ENCODE results near the gene SLC35F3.

The SLC35F3 gene

DNA sequence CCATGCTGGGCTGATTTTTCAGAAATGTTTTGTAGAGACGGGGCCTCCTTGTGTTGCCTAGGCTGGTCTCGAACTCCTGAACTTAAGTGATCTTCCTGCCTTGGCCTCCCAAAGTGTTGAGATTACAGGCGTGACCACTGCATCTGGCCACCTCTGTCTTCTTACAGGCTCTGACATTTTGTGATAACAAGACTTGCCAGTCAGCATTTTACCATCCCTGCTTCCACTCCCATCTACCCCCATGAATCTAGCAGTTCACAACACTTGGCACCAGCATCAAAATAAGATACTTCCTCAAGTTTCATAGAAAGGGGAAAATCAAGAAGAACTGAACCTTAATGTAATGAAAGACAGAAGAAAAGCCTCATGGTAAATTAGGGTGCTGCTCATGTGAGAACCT lies 32.4 kb downstream of the SLC35F3 start:
- Histone ChIP-seq H4K20me1 (ENCODE audit: low read depth, low read length) (no peaks in the 10 kb centered on the region), H3K9me2 (replicated peaks; ENCODE audit: insufficient read depth, low read length) (no peaks in the 10 kb centered on the region), H3K27me3 (ENCODE audit: low read length) (no peaks in the 10 kb centered on the region)

DNA sequence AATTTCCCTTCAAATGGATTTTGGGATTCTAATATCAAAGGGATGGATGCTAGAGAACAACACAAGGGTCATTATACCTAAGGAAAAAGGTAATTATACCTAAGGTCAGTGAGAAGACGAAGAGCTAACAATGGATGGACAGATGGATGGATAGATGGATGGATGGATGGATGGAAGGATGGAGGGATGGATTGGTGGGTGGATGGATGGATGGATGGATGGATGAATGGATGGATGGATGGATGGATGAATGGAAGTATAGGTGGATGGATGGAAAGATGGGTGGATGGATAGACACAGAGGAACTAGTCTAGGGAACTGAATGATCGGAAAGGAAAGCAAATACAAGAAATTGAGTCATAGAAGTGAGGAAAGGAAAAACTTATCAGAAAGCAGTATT lies 34.0 kb downstream of the SLC35F3 start:
- H3K9me2 ChIP-seq (replicated peaks; ENCODE audit: insufficient read depth, low read length): no peaks in the 10 kb centered on the region
- H3K27ac ChIP-seq (ENCODE audit: low read depth, low read length): no peak overlapping the region
- no peaks in the 10 kb centered on the region for H3K79me2 ChIP-seq (ENCODE audit: insufficient read depth, low read length)
- H3K4me3 ChIP-seq (ENCODE audit: insufficient read depth, low read length, poor library complexity, severe bottlenecking): no peak overlapping the region
- H4K20me1 ChIP-seq (ENCODE audit: low read depth, low read length): no peaks in the 10 kb centered on the region
- H3F3A ChIP-seq (ENCODE audit: insufficient read depth): no peaks in the 10 kb centered on the region
- TF ChIP-seq EZH2phosphoT487 (conservative IDR thresholded peaks at IDR 0.05; ENCODE audit: low read length): no peak
- TF ChIP-seq, protein P1, sequence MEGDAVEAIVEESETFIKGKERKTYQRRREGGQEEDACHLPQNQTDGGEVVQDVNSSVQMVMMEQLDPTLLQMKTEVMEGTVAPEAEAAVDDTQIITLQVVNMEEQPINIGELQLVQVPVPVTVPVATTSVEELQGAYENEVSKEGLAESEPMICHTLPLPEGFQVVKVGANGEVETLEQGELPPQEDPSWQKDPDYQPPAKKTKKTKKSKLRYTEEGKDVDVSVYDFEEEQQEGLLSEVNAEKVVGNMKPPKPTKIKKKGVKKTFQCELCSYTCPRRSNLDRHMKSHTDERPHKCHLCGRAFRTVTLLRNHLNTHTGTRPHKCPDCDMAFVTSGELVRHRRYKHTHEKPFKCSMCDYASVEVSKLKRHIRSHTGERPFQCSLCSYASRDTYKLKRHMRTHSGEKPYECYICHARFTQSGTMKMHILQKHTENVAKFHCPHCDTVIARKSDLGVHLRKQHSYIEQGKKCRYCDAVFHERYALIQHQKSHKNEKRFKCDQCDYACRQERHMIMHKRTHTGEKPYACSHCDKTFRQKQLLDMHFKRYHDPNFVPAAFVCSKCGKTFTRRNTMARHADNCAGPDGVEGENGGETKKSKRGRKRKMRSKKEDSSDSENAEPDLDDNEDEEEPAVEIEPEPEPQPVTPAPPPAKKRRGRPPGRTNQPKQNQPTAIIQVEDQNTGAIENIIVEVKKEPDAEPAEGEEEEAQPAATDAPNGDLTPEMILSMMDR (IDR thresholded peaks at IDR 0.05; ENCODE audit: insufficient read depth, low read length, poor library complexity, severe bottlenecking): no peak
- H3K27me3 ChIP-seq (ENCODE audit: low read length): no peaks in the 10 kb centered on the region
- H3K36me3 ChIP-seq (ENCODE audit: low read length): no peaks in the 10 kb centered on the region
- no peaks in the 10 kb centered on the region for H3K9me3 ChIP-seq (ENCODE audit: insufficient read depth, low read length)
- H3K9ac ChIP-seq (ENCODE audit: low read length): no peak overlapping the region
- H2AFZ ChIP-seq (ENCODE audit: low read depth, low read length, severe bottlenecking): no peak overlapping the region
- H3K4me2 ChIP-seq (ENCODE audit: low read depth, low read length, poor library complexity, severe bottlenecking): no peak overlapping the region

More for the DNA sequence above, 32.4 kb downstream of the SLC35F3 start:
- no peaks in the 10 kb centered on the region for H3K9me3 ChIP-seq (ENCODE audit: insufficient read depth, low read length)
- TF ChIP-seq EZH2phosphoT487 (conservative IDR thresholded peaks at IDR 0.05; ENCODE audit: low read length): no peak
- TF ChIP-seq, protein P1 (IDR thresholded peaks at IDR 0.05; ENCODE audit: insufficient read depth, low read length, poor library complexity, severe bottlenecking): no peak
- no peak overlapping the region for H3K4me3 ChIP-seq (ENCODE audit: insufficient read depth, low read length, poor library complexity, severe bottlenecking)
- no peak overlapping the region for H2AFZ ChIP-seq (ENCODE audit: low read depth, low read length, severe bottlenecking)
- no peaks in the 10 kb centered on the region for H3K36me3 ChIP-seq (ENCODE audit: low read length)
- H3K79me2 ChIP-seq (ENCODE audit: insufficient read depth, low read length): no peaks in the 10 kb centered on the region
- no peak overlapping the region for H3K27ac ChIP-seq (ENCODE audit: low read depth, low read length)
- H3K4me2 ChIP-seq (ENCODE audit: low read depth, low read length, poor library complexity, severe bottlenecking): no peak overlapping the region
- no peak overlapping the region for H3K9ac ChIP-seq (ENCODE audit: low read length)
- H3F3A ChIP-seq (ENCODE audit: insufficient read depth): no peaks in the 10 kb centered on the region

DNA sequence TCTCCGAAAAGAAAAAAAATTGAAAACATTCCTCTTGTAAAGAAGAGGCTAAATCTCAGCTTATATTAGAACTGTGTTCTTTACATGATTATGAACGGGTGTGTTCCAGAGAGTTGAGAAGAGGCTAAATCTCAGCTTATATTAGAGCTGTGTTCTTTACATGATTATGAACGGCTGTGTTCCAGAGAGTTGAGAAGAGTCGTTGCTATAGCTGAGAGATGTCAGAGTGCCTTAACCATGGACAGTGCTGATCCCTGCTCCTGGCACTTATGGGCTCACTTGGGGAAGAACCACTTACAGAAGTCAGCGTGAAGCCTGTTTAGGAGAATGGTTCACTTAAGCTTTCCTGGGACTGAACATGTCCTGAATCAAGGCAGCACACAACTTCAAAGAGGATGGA lies 35.0 kb downstream of the SLC35F3 start:
- no peaks in the 10 kb centered on the region for H3K36me3 ChIP-seq (ENCODE audit: low read length)
- H3K4me2 ChIP-seq (ENCODE audit: low read depth, low read length, poor library complexity, severe bottlenecking): no peak overlapping the region
- no peaks in the 10 kb centered on the region for H3K27me3 ChIP-seq (ENCODE audit: low read length)
- H3K79me2 ChIP-seq (ENCODE audit: insufficient read depth, low read length): no peaks in the 10 kb centered on the region
- no peaks in the 10 kb centered on the region for H3F3A ChIP-seq (ENCODE audit: insufficient read depth)
- H3K4me3 ChIP-seq (ENCODE audit: insufficient read depth, low read length, poor library complexity, severe bottlenecking): no peak overlapping the region
- no peaks in the 10 kb centered on the region for H3K9me2 ChIP-seq (replicated peaks; ENCODE audit: insufficient read depth, low read length)
- no peak overlapping the region for H2AFZ ChIP-seq (ENCODE audit: low read depth, low read length, severe bottlenecking)
- no peak overlapping the region for H3K27ac ChIP-seq (ENCODE audit: low read depth, low read length)
- TF ChIP-seq EZH2phosphoT487 (conservative IDR thresholded peaks at IDR 0.05; ENCODE audit: low read length): no peak
- TF ChIP-seq, protein P1 (IDR thresholded peaks at IDR 0.05; ENCODE audit: insufficient read depth, low read length, poor library complexity, severe bottlenecking): no peak
- no peak overlapping the region for H3K9ac ChIP-seq (ENCODE audit: low read length)
- no peaks in the 10 kb centered on the region for H4K20me1 ChIP-seq (ENCODE audit: low read depth, low read length)
- no peaks in the 10 kb centered on the region for H3K9me3 ChIP-seq (ENCODE audit: insufficient read depth, low read length)
